ENCODE data around the gene RAD51B.

GRCh38 chr14:68649476-68650189 is 830.1 kb downstream of the RAD51B start:
- TF ChIP-seq CTCF (IDR thresholded peaks at IDR 0.05) (no peak), POLR2A (IDR thresholded peaks at IDR 0.05) (no peak)

Data from tibial nerve (tissue), 3 donors.